ENCODE measurements around the gene LRTM2.

DNA sequence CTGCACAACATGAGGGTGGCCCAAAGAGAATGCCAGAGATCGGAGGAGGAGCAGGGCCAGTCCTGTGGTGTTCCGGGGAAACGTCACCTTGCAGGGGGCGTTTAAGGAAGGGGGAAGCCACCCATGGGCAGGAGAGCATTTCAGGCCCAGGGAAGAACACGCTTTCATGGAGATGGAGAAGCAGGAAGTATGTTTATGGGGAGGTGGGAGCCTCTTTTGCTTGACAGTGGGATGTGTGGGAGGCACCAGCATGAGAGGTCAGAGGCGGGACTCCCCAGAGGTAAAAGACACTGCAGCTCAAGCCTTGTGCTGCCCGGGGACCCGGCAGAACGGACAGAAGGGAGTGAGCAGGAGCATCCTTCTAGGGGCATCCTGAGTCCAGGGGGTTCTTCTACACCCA lies 1.3 kb upstream of the LRTM2 start:
- TF ChIP-seq, protein P1, sequence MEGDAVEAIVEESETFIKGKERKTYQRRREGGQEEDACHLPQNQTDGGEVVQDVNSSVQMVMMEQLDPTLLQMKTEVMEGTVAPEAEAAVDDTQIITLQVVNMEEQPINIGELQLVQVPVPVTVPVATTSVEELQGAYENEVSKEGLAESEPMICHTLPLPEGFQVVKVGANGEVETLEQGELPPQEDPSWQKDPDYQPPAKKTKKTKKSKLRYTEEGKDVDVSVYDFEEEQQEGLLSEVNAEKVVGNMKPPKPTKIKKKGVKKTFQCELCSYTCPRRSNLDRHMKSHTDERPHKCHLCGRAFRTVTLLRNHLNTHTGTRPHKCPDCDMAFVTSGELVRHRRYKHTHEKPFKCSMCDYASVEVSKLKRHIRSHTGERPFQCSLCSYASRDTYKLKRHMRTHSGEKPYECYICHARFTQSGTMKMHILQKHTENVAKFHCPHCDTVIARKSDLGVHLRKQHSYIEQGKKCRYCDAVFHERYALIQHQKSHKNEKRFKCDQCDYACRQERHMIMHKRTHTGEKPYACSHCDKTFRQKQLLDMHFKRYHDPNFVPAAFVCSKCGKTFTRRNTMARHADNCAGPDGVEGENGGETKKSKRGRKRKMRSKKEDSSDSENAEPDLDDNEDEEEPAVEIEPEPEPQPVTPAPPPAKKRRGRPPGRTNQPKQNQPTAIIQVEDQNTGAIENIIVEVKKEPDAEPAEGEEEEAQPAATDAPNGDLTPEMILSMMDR (IDR thresholded peaks at IDR 0.05; ENCODE audit: poor library complexity, severe bottlenecking), result no peak
- TF ChIP-seq TAF1 (IDR thresholded peaks at IDR 0.05; ENCODE audit: low read depth) (no peak), EP300 (conservative IDR thresholded peaks at IDR 0.05; ENCODE audit: poor library complexity, severe bottlenecking) (no peak), POLR2AphosphoS5 (IDR thresholded peaks at IDR 0.05) (no peak), EZH2 (IDR thresholded peaks at IDR 0.05; ENCODE audit: borderline replicate concordance, insufficient read depth, low read length, poor library complexity, severe bottlenecking) (no peak)
- TF ChIP-seq, protein P2, sequence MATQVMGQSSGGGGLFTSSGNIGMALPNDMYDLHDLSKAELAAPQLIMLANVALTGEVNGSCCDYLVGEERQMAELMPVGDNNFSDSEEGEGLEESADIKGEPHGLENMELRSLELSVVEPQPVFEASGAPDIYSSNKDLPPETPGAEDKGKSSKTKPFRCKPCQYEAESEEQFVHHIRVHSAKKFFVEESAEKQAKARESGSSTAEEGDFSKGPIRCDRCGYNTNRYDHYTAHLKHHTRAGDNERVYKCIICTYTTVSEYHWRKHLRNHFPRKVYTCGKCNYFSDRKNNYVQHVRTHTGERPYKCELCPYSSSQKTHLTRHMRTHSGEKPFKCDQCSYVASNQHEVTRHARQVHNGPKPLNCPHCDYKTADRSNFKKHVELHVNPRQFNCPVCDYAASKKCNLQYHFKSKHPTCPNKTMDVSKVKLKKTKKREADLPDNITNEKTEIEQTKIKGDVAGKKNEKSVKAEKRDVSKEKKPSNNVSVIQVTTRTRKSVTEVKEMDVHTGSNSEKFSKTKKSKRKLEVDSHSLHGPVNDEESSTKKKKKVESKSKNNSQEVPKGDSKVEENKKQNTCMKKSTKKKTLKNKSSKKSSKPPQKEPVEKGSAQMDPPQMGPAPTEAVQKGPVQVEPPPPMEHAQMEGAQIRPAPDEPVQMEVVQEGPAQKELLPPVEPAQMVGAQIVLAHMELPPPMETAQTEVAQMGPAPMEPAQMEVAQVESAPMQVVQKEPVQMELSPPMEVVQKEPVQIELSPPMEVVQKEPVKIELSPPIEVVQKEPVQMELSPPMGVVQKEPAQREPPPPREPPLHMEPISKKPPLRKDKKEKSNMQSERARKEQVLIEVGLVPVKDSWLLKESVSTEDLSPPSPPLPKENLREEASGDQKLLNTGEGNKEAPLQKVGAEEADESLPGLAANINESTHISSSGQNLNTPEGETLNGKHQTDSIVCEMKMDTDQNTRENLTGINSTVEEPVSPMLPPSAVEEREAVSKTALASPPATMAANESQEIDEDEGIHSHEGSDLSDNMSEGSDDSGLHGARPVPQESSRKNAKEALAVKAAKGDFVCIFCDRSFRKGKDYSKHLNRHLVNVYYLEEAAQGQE (IDR thresholded peaks at IDR 0.05; ENCODE audit: borderline replicate concordance), result no peak
